CD14-positive monocyte (primary cell): ENCODE data around the gene OTUD3. TPM values are rescaled to one million over a fixed set of nuclear protein-coding genes. Genes with fewer than 3 reads are reported as not detected.

Experiments used
- DNase-seq, 3 donors: peaks; one replicate each; pipeline ENCODE4 v3.0.0-alpha.2; 2011 to 2022
- H2AFZ ChIP-seq: 2 replicates; pipeline ENCODE4 v1.6.0; 2012; ENCODE audit warnings: mild to moderate bottlenecking, low read depth, low read length, inconsistent platforms; ENCODE audit not compliant: insufficient read depth, poor library complexity, severe bottlenecking
- H3K27ac ChIP-seq, 2 donors: 1 replicate in 1 of 2; 2 replicates in 1 of 2; pipeline ENCODE4 v1.5.1; 2012 to 2013; ENCODE audit warnings: low read length in 2 of 2, control low read depth in 1 of 2, inconsistent platforms in 1 of 2, low read depth in 1 of 2, mild to moderate bottlenecking in 1 of 2
- H3K27me3 ChIP-seq, 2 donors: one replicate each; pipeline versions ENCODE4 v1.6.0 to v1.6.1; 2011 to 2013; ENCODE audit warnings: low read length in 2 of 2; ENCODE audit not compliant: control insufficient read depth in 2 of 2, insufficient read depth in 2 of 2
- H3K36me3 ChIP-seq, 2 donors: replicated peaks in 1 of 2; 1 replicate in 1 of 2; 2 replicates in 1 of 2; pipeline versions ENCODE4 v1.5.1 to v1.6.1; 2012 to 2013; ENCODE audit warnings: low read length in 2 of 2, control low read depth in 1 of 2, inconsistent platforms in 1 of 2, mild to moderate bottlenecking in 1 of 2; ENCODE audit not compliant: insufficient read depth in 2 of 2, control insufficient read depth in 1 of 2
- H3K4me1 ChIP-seq, 2 donors: 1 replicate in 1 of 2; 2 replicates in 1 of 2; pipeline versions ENCODE4 v1.5.1 to v1.6.1; 2012 to 2013; ENCODE audit warnings: low read length in 2 of 2, control low read depth in 1 of 2, inconsistent platforms in 1 of 2, mild to moderate bottlenecking in 1 of 2, moderate library complexity in 1 of 2; ENCODE audit not compliant: insufficient read depth in 2 of 2, control insufficient read depth in 1 of 2
- H3K4me2 ChIP-seq: replicated peaks from 2 replicates; pipeline ENCODE3; 2012; ENCODE audit warnings: low read length, moderate library complexity, mild to moderate bottlenecking; ENCODE audit not compliant: poor library complexity, severe bottlenecking; ENCODE audit errors: extremely low read depth
- H3K4me3 ChIP-seq, 3 experiments: fragments of 200-600 bp in 1 of 3; sonication (generic) in 1 of 3; replicated peaks in 1 of 3; 1 replicate in 2 of 3; 2 replicates in 1 of 3; pipeline ENCODE4 v1.5.1; 2011 to 2013; ENCODE audit warnings: low read length in 3 of 3, mild to moderate bottlenecking in 3 of 3, control low read depth in 2 of 3, low read depth in 2 of 3, inconsistent platforms in 1 of 3, moderate library complexity in 1 of 3
- H3K79me2 ChIP-seq: 2 replicates; pipeline ENCODE4 v1.6.0; 2012; ENCODE audit warnings: mild to moderate bottlenecking, control low read depth, inconsistent platforms, low read length, moderate library complexity; ENCODE audit not compliant: insufficient read depth
- H3K9ac ChIP-seq: 2 replicates; pipeline ENCODE4 v1.6.0; 2017; ENCODE audit warnings: low read length, mild to moderate bottlenecking; ENCODE audit not compliant: insufficient read depth, poor library complexity, severe bottlenecking
- H3K9me3 ChIP-seq, 2 donors: replicated peaks in 1 of 2; 1 replicate in 1 of 2; 2 replicates in 1 of 2; pipeline versions ENCODE4 v1.5.1 to v1.6.1; 2012 to 2013; ENCODE audit warnings: low read length in 2 of 2, control low read depth in 1 of 2; ENCODE audit not compliant: control insufficient read depth in 1 of 2, insufficient read depth in 1 of 2
- H4K20me1 ChIP-seq: 2 replicates; pipeline ENCODE4 v1.6.0; 2012; ENCODE audit warnings: mild to moderate bottlenecking, low read length, control low read depth, moderate library complexity; ENCODE audit not compliant: insufficient read depth
- H3K27ac Mint-ChIP-seq, 7 donors: one replicate each; pipeline ENCODE4 v1.8.0; 2020; ENCODE audit warnings: mild to moderate bottlenecking in 7 of 7, mixed read lengths in 7 of 7, moderate library complexity in 6 of 7, inconsistent platforms in 2 of 7
- H3K27me3 Mint-ChIP-seq, 3 donors: one replicate each; pipeline ENCODE4 v1.8.0; 2021 to 2022; ENCODE audit warnings: low read depth in 3 of 3, mild to moderate bottlenecking in 3 of 3, mixed read lengths in 3 of 3, moderate library complexity in 3 of 3, inconsistent platforms in 1 of 3
- H3K36me3 Mint-ChIP-seq, 2 donors: one replicate each; pipeline ENCODE4 v1.8.0; 2020; ENCODE audit warnings: mixed read lengths in 2 of 2, inconsistent platforms in 1 of 2, mild to moderate bottlenecking in 1 of 2
- H3K4me1 Mint-ChIP-seq: one replicate; pipeline ENCODE4 v1.8.0; 2020; ENCODE audit warnings: mild to moderate bottlenecking, mixed read lengths
- H3K4me3 Mint-ChIP-seq, 2 donors: one replicate each; pipeline ENCODE4 v1.8.0; 2020; ENCODE audit warnings: mild to moderate bottlenecking in 2 of 2, mixed read lengths in 2 of 2, moderate library complexity in 1 of 2
- H3K9me3 Mint-ChIP-seq, 7 donors: one replicate each; pipeline ENCODE4 v1.8.0; 2020 to 2022; ENCODE audit warnings: mixed read lengths in 7 of 7, mild to moderate bottlenecking in 6 of 7, moderate library complexity in 6 of 7, inconsistent platforms in 2 of 7
- CTCF ChIP-seq: fragments of 200-600 bp; IDR thresholded peaks from one replicate; pipeline ENCODE4 v1.8.0; 2022; ENCODE audit warnings: antibody characterized with exemption, mild to moderate bottlenecking
- WGBS: methylation state at CpG from one replicate; pipeline ENCODE4 v1.1.5; 2013; ENCODE audit warnings: missing lambda C conversion rate; ENCODE audit not compliant: insufficient coverage; 5-methylcytosine and 5-hydroxymethylcytosine counted together
- intact Hi-C, 2 donors: fragments of 100-400 bp; cut with micrococcal nuclease; formaldehyde crosslinking; loops; one replicate each; pipeline versions ENCODE4 v1.15.0 to v1.15.1; 2023
- polyA plus RNA-seq, 3 donors: library from polyadenylated mRNA; depleted of rRNA in 1 of 3; unstranded in 2 of 3; stranded (reverse) in 1 of 3; fragments of 300-500 nt in 2 of 3; fragments of >200 nt in 1 of 3; fragmentation: Illumina TruSeq in 2 of 3; gene quantifications; 1 replicate in 2 of 3; 2 replicates in 1 of 3; pipeline ENCODE4 v1.2.3, GENCODE V29; 2012 to 2021

OTUD3 gene
- polyA plus RNA-seq, 3 donors = 0.05 to 3.8 (median 1.2) TPM

- Histone ChIP-seq H3K4me3 (no peak within 1 kb of the TSS), H3K27ac (no peak within 1 kb of the TSS), H3K4me1 (no peaks in the 10 kb centered on the region), H3K4me2 (no peak within 1 kb of the TSS), H3K27me3 (no peaks in the 10 kb centered on the region), H3K9me3 (no peaks in the 10 kb centered on the region), H3K79me2 (no peaks in the 10 kb centered on the region), H3K36me3 (no peaks in the 10 kb centered on the region), H4K20me1 (no peaks in the 10 kb centered on the region), H2AFZ (no peak within 1 kb of the TSS), H3K9ac (no peak within 1 kb of the TSS)
- H3K36me3 Mint-ChIP-seq = no peaks in the 10 kb centered on the region
- H3K9me3 Mint-ChIP-seq = no peaks in the 10 kb centered on the region
- H3K4me1 Mint-ChIP-seq = no peaks in the 10 kb centered on the region
- peak within 1 kb of the TSS in 1 of 7 donors; percentile 33 for H3K27ac Mint-ChIP-seq
- H3K4me3 Mint-ChIP-seq = no peak within 1 kb of the TSS
- no peak for TF ChIP-seq CTCF
- intact Hi-C loops = loop anchor here in 1 of 2 donors (5.0 to 10.0 kb wide), 2 partner anchors 269 to 561 kb away; partner anchors contain the start of gene CAMK2N1
- 78% methylated on average over 8 of the region's 14 CpGs for WGBS
- no peak for DNase-seq
- H3K27me3 Mint-ChIP-seq = peaks cover 3 to 5% (median 4%) of the 10 kb centered on the region in 3 donors
Observed at GRCh38 chr1:19923137-19923952, 41.1 kb downstream of the OTUD3 start, which contains the start of gene PLA2G2E. Gene PLA2G2E, minus strand, starts transcription at chr1:19923617. Its CDS starts 58 bp downstream, at chr1:19923559.

GRCh38 chr1:19923953-19924346 is 41.8 kb downstream of the OTUD3 start:
- Mint-ChIP-seq H3K4me3 (no peak overlapping the region), H3K27me3 (peaks cover 3 to 5% (median 4%) of the 10 kb centered on the region in 3 donors), H3K36me3 (no peaks in the 10 kb centered on the region), H3K9me3 (no peaks in the 10 kb centered on the region), H3K27ac (no peak overlapping the region), H3K4me1 (no peaks in the 10 kb centered on the region)
- Histone ChIP-seq H3K9me3 (no peaks in the 10 kb centered on the region), H3K27me3 (no peaks in the 10 kb centered on the region), H3K4me2 (no peak overlapping the region), H2AFZ (no peak overlapping the region), H3K79me2 (no peaks in the 10 kb centered on the region), H3K4me1 (no peaks in the 10 kb centered on the region), H3K27ac (no peak overlapping the region), H4K20me1 (no peaks in the 10 kb centered on the region), H3K4me3 (no peak overlapping the region), H3K9ac (no peak overlapping the region), H3K36me3 (no peaks in the 10 kb centered on the region)
- DNase-seq = no peak
- no peak for TF ChIP-seq CTCF
- intact Hi-C loops = loop anchor here in 1 of 2 donors (5.0 to 10.0 kb wide), 2 partner anchors 268 to 561 kb away; partner anchors contain the start of gene CAMK2N1
- 80% methylated on average over 8 of the region's 13 CpGs for WGBS
